ENCODE data around the gene SLC4A11.
"Not testable (repeated sequence)": the region's sequence is repeated elsewhere in the genome, so short reads cannot be mapped to it uniquely, and the experiment has no call there.

Gene SLC4A11

DNA sequence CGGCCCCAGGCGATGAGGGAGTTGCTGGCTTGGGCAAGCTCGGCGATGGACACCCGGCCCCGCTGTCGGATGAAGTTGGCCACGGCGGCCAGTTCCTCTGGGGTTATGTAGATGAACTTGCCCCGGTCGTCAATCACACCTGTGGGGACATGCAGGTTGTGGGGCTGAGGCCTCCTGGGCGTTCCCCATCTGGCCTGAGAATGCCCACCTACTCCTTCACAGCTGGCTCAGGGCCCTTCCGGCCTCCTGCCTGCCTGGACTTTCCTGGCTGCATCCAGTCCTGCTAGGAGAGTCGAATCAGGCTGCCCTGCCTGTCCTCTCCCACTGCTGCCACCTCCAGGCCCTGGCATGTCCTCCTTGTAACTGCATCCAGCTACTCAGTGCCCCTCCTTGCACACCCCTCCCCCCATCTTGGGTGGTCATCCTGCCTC, 48.3 kb downstream of the SLC4A11 start:
- Histone ChIP-seq H3K27me3 (ENCODE audit: low read length) (no peaks in the 10 kb centered on the region), H3K36me3 (ENCODE audit: low read length) (no peaks in the 10 kb centered on the region), H3K9ac (ENCODE audit: low read length) (no peak overlapping the region), H3K79me2 (ENCODE audit: insufficient read depth, low read length) (no peaks in the 10 kb centered on the region), H3K4me2 (ENCODE audit: low read depth, low read length, poor library complexity, severe bottlenecking) (no peak overlapping the region), H3K9me2 (replicated peaks; ENCODE audit: insufficient read depth, low read length) (no peaks in the 10 kb centered on the region), H2AFZ (ENCODE audit: low read depth, low read length, severe bottlenecking) (no peak overlapping the region), H3K27ac (ENCODE audit: low read depth, low read length) (no peak overlapping the region), H4K20me1 (ENCODE audit: low read depth, low read length) (no peaks in the 10 kb centered on the region), H3K4me3 (ENCODE audit: insufficient read depth, low read length, poor library complexity, severe bottlenecking) (no peak overlapping the region), H3F3A (ENCODE audit: insufficient read depth) (peaks cover 3% of the 10 kb centered on the region; the same call in 1 of the 2 replicates), H3K9me3 (ENCODE audit: insufficient read depth, low read length) (no peaks in the 10 kb centered on the region)
- no peak for TF ChIP-seq EZH2phosphoT487 (conservative IDR thresholded peaks at IDR 0.05; ENCODE audit: low read length)
- TF ChIP-seq, protein P1, sequence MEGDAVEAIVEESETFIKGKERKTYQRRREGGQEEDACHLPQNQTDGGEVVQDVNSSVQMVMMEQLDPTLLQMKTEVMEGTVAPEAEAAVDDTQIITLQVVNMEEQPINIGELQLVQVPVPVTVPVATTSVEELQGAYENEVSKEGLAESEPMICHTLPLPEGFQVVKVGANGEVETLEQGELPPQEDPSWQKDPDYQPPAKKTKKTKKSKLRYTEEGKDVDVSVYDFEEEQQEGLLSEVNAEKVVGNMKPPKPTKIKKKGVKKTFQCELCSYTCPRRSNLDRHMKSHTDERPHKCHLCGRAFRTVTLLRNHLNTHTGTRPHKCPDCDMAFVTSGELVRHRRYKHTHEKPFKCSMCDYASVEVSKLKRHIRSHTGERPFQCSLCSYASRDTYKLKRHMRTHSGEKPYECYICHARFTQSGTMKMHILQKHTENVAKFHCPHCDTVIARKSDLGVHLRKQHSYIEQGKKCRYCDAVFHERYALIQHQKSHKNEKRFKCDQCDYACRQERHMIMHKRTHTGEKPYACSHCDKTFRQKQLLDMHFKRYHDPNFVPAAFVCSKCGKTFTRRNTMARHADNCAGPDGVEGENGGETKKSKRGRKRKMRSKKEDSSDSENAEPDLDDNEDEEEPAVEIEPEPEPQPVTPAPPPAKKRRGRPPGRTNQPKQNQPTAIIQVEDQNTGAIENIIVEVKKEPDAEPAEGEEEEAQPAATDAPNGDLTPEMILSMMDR (IDR thresholded peaks at IDR 0.05; ENCODE audit: insufficient read depth, low read length, poor library complexity, severe bottlenecking): no peak

DNA sequence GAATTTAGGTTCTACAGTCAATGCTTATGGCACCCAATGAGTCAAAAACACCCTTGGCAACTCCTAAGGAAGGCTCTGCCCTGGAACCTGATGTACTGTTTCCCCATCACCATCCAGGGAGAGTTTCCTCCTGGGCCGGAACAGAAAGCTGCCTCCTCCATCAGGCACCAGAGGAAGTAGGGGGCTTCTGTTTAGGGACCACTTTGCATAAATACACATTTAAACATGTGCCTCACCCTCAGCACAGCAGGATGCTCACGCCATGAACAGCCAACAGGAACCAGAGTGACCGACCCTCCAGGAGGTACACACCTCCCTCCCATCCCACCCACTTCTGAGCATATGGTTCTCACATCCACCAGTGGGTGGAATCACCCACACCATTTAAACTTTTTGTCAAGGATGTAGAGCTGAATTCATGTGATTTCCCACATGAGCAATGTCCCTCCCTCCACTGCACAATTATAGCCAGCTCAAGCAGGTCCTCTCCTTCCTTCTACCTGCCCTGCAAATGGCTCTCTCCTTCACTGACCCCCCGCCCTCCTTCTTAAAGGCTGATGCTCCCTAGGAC, 49.3 kb downstream of the SLC4A11 start:
- Histone ChIP-seq H3K79me2 (ENCODE audit: insufficient read depth, low read length) (no peaks in the 10 kb centered on the region), H3F3A (ENCODE audit: insufficient read depth) (peaks cover 3% of the 10 kb centered on the region; the same call in 1 of the 2 replicates), H3K27me3 (ENCODE audit: low read length) (no peaks in the 10 kb centered on the region), H4K20me1 (ENCODE audit: low read depth, low read length) (no peaks in the 10 kb centered on the region), H3K9me3 (ENCODE audit: insufficient read depth, low read length) (no peaks in the 10 kb centered on the region), H3K27ac (ENCODE audit: low read depth, low read length) (no peak overlapping the region), H2AFZ (ENCODE audit: low read depth, low read length, severe bottlenecking) (no peak overlapping the region), H3K9me2 (replicated peaks; ENCODE audit: insufficient read depth, low read length) (no peaks in the 10 kb centered on the region), H3K36me3 (ENCODE audit: low read length) (no peaks in the 10 kb centered on the region), H3K4me2 (ENCODE audit: low read depth, low read length, poor library complexity, severe bottlenecking) (no peak overlapping the region), H3K4me3 (ENCODE audit: insufficient read depth, low read length, poor library complexity, severe bottlenecking) (no peak overlapping the region), H3K9ac (ENCODE audit: low read length) (no peak overlapping the region)
- TF ChIP-seq, protein P1 (IDR thresholded peaks at IDR 0.05; ENCODE audit: insufficient read depth, low read length, poor library complexity, severe bottlenecking): no peak
- TF ChIP-seq EZH2phosphoT487 (conservative IDR thresholded peaks at IDR 0.05; ENCODE audit: low read length): no peak

GRCh38 chr20:3188823-3189413, 50.1 kb downstream of the SLC4A11 start:
- no peak overlapping the region for H3K9ac ChIP-seq (ENCODE audit: low read length)
- H3F3A ChIP-seq (ENCODE audit: insufficient read depth): peaks cover 3% of the 10 kb centered on the region; the same call in 1 of the 2 replicates
- H3K27ac ChIP-seq (ENCODE audit: low read depth, low read length): no peak overlapping the region
- no peaks in the 10 kb centered on the region for H3K79me2 ChIP-seq (ENCODE audit: insufficient read depth, low read length)
- no peaks in the 10 kb centered on the region for H3K9me3 ChIP-seq (ENCODE audit: insufficient read depth, low read length)
- no peaks in the 10 kb centered on the region for H4K20me1 ChIP-seq (ENCODE audit: low read depth, low read length)
- H3K36me3 ChIP-seq (ENCODE audit: low read length): no peaks in the 10 kb centered on the region
- TF ChIP-seq, protein P1 (IDR thresholded peaks at IDR 0.05; ENCODE audit: insufficient read depth, low read length, poor library complexity, severe bottlenecking): no peak
- no peak for TF ChIP-seq EZH2phosphoT487 (conservative IDR thresholded peaks at IDR 0.05; ENCODE audit: low read length)
- no peak overlapping the region for H2AFZ ChIP-seq (ENCODE audit: low read depth, low read length, severe bottlenecking)
- H3K4me2 ChIP-seq (ENCODE audit: low read depth, low read length, poor library complexity, severe bottlenecking): no peak overlapping the region
- H3K9me2 ChIP-seq (replicated peaks; ENCODE audit: insufficient read depth, low read length): no peaks in the 10 kb centered on the region
- H3K4me3 ChIP-seq (ENCODE audit: insufficient read depth, low read length, poor library complexity, severe bottlenecking): no peak overlapping the region
- H3K27me3 ChIP-seq (ENCODE audit: low read length): no peaks in the 10 kb centered on the region

- not testable (repeated sequence) for H3K9ac ChIP-seq (ENCODE audit: low read length); H3K9me3 ChIP-seq (ENCODE audit: insufficient read depth, low read length); H3K4me2 ChIP-seq (ENCODE audit: low read depth, low read length, poor library complexity, severe bottlenecking); H3K79me2 ChIP-seq (ENCODE audit: insufficient read depth, low read length); H3K9me2 ChIP-seq (replicated peaks; ENCODE audit: insufficient read depth, low read length); H4K20me1 ChIP-seq (ENCODE audit: low read depth, low read length); H3K36me3 ChIP-seq (ENCODE audit: low read length); H3K27me3 ChIP-seq (ENCODE audit: low read length); H3K27ac ChIP-seq (ENCODE audit: low read depth, low read length); H3F3A ChIP-seq (ENCODE audit: insufficient read depth); H2AFZ ChIP-seq (ENCODE audit: low read depth, low read length, severe bottlenecking); H3K4me3 ChIP-seq (ENCODE audit: insufficient read depth, low read length, poor library complexity, severe bottlenecking)
These were observed 51.1 kb downstream of the SLC4A11 start for GRCh38 chr20:3187861-3188260.
